DND-41 (cell line): Measurements from ENCODE around the gene OR4K5.

Source experiments
- EZH2 ChIP-seq: IDR thresholded peaks from 3 replicates; pipeline ENCODE4 v1.6.1; 2012; ENCODE audit warnings: borderline replicate concordance, low read depth, mild to moderate bottlenecking, moderate library complexity, low read length, inconsistent platforms; ENCODE audit not compliant: severe bottlenecking
- TF ChIP-seq, protein P1 (sequence below): IDR thresholded peaks from 2 replicates; pipeline ENCODE4 v1.5.1; 2012; ENCODE audit warnings: borderline replicate concordance, low read length, moderate library complexity, mild to moderate bottlenecking; ENCODE audit not compliant: poor library complexity, severe bottlenecking; ENCODE audit errors: extremely low read depth

DNA sequence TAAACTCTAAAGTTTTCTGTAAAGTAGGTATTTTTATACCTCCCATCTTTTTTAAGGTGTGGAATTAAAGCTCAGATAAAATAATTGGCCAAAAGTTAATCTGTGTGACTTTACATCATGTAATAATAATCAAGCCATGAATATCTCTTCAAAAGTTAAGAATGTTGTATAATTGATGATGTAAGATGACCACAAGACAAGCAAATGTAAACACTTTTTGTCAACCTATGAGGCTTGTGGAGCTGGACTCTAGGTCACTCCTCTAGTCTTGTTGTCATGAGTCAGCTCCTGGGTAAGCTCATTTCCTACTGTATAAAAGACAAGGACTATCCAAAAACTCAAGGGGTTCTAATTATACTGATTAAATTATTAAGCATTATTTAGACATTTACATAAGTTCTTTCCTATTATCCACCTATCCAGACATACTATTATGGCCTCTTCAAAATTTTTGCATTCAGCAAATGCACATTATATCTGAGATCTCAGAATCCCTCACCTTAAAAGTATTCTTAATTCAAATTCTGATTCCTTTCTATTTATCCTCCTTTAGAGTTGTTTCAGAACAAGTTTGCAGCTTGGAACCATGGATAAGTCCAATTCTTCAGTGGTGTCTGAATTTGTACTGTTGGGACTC, at the start of gene OR4K5:
- TF ChIP-seq, protein P1, sequence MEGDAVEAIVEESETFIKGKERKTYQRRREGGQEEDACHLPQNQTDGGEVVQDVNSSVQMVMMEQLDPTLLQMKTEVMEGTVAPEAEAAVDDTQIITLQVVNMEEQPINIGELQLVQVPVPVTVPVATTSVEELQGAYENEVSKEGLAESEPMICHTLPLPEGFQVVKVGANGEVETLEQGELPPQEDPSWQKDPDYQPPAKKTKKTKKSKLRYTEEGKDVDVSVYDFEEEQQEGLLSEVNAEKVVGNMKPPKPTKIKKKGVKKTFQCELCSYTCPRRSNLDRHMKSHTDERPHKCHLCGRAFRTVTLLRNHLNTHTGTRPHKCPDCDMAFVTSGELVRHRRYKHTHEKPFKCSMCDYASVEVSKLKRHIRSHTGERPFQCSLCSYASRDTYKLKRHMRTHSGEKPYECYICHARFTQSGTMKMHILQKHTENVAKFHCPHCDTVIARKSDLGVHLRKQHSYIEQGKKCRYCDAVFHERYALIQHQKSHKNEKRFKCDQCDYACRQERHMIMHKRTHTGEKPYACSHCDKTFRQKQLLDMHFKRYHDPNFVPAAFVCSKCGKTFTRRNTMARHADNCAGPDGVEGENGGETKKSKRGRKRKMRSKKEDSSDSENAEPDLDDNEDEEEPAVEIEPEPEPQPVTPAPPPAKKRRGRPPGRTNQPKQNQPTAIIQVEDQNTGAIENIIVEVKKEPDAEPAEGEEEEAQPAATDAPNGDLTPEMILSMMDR = no peak
- no peak for TF ChIP-seq EZH2
